Endothelial cell of umbilical vein (primary cell): ENCODE measurements around the gene IRS4.

ENCODE experiments used
- CTCF ChIP-seq, 2 donors: IDR thresholded peaks; 1 replicate in 1 of 2; 2 replicates in 1 of 2; pipeline ENCODE4 v1.5.1; 2011; ENCODE audit warnings: low read length in 2 of 2, mild to moderate bottlenecking in 2 of 2, moderate library complexity in 2 of 2, control low read depth in 1 of 2, inconsistent platforms in 1 of 2, low read depth in 1 of 2; ENCODE audit not compliant: insufficient read depth in 1 of 2; ENCODE audit errors: extremely low read depth in 1 of 2
- EZH2 ChIP-seq: IDR thresholded peaks from 2 replicates; pipeline ENCODE4 v1.6.1; 2012; ENCODE audit warnings: borderline replicate concordance, low read depth, mild to moderate bottlenecking, moderate library complexity, low read length, inconsistent platforms; ENCODE audit not compliant: severe bottlenecking
- FOS ChIP-seq: IDR thresholded peaks from 2 replicates; pipeline ENCODE4 v1.6.1; 2011; ENCODE audit warnings: mild to moderate bottlenecking, low read length, moderate library complexity, borderline replicate concordance; ENCODE audit not compliant: insufficient read depth
- JUN ChIP-seq: IDR thresholded peaks from 2 replicates; pipeline ENCODE4 v1.6.1; 2011; ENCODE audit warnings: borderline replicate concordance, low read depth; ENCODE audit not compliant: insufficient read length, insufficient read depth
- MYC ChIP-seq: IDR thresholded peaks from one replicate; pipeline ENCODE4 v1.6.1; 2011; ENCODE audit warnings: mild to moderate bottlenecking, low read depth, low read length
- POLR2A ChIP-seq: IDR thresholded peaks from 2 replicates; pipeline ENCODE4 v1.6.1; 2012; ENCODE audit warnings: low read depth, mild to moderate bottlenecking, control low read depth, low read length
- POLR2AphosphoS5 ChIP-seq: IDR thresholded peaks from 2 replicates; pipeline ENCODE4 v1.6.1; 2012; ENCODE audit warnings: low read depth, mild to moderate bottlenecking, control low read depth, low read length, moderate library complexity; ENCODE audit not compliant: insufficient read depth

GRCh38 chrX:108704839-108705238 lies 31.5 kb downstream of the IRS4 start:
- TF ChIP-seq CTCF (IDR thresholded peaks at IDR 0.05; ENCODE audit: extremely low read depth in 1 of 2, insufficient read depth in 1 of 2, low read depth in 1 of 2, low read length in 2 of 2) (no peak), JUN (no peak), POLR2AphosphoS5 (no peak), POLR2A (no peak), EZH2 (no peak), MYC (no peak), FOS (no peak)
